GM19023 (cell line): ENCODE results near the gene CTCFL.
"Not testable (repeated sequence)": the region's sequence is repeated elsewhere in the genome, so short reads cannot be mapped to it uniquely, and the experiment has no call there.

ENCODE experiments used
- ATAC-seq: cut with Tn5 transposase; IDR thresholded peaks from one replicate; pipeline ENCODE4 v1.9.1; 2021; ENCODE audit warnings: mild to moderate bottlenecking, moderate library complexity; ENCODE audit not compliant: unreplicated experiment

CTCFL gene

GRCh38 chr20:57536771-57537724 lies 12.1 kb upstream of the CTCFL start:
- ATAC-seq, result no peak

GRCh38 chr20:57536120-57536708 lies 11.3 kb upstream of the CTCFL start:
- no peak for ATAC-seq

- no peak for ATAC-seq
These were observed 10.4 kb upstream of the CTCFL start for GRCh38 chr20:57535297-57535696.

- no peak for ATAC-seq
These were observed 7.2 kb upstream of the CTCFL start for GRCh38 chr20:57532104-57532503.

GRCh38 chr20:57530327-57530981 lies 5.5 kb upstream of the CTCFL start:
- ATAC-seq, result no peak

- ATAC-seq, result no peak
These were observed 4.9 kb upstream of the CTCFL start for GRCh38 chr20:57529810-57530209.

- no peak for ATAC-seq
These were observed 4.2 kb upstream of the CTCFL start for GRCh38 chr20:57529160-57529585.

GRCh38 chr20:57528148-57528547 lies 3.2 kb upstream of the CTCFL start:
- ATAC-seq, result no peak

- ATAC-seq, result no peak
These were observed 2.8 kb upstream of the CTCFL start for GRCh38 chr20:57527728-57528127.

GRCh38 chr20:57526885-57527460 lies 2.0 kb upstream of the CTCFL start:
- ATAC-seq, result no peak

GRCh38 chr20:57526087-57526884 lies 1.3 kb upstream of the CTCFL start:
- no peak for ATAC-seq

GRCh38 chr20:57525328-57526086 lies 567 bp upstream of the CTCFL start:
- ATAC-seq, result no peak

- no peak for ATAC-seq
These were observed 1.2 kb downstream of the CTCFL start for GRCh38 chr20:57523782-57524181.

GRCh38 chr20:57522380-57523140 lies 2.4 kb downstream of the CTCFL start:
- no peak for ATAC-seq

- ATAC-seq, result no peak
These were observed 7.0 kb downstream of the CTCFL start for GRCh38 chr20:57517904-57518303.

- no peak for ATAC-seq
These were observed 10.6 kb downstream of the CTCFL start for GRCh38 chr20:57514273-57514751.

- ATAC-seq, result no peak
These were observed 11.7 kb downstream of the CTCFL start for GRCh38 chr20:57513199-57513598.

GRCh38 chr20:57512432-57512831 lies 12.5 kb downstream of the CTCFL start:
- no peak for ATAC-seq

- not testable (repeated sequence) for ATAC-seq
These were observed 13.2 kb downstream of the CTCFL start for GRCh38 chr20:57511709-57512108.
